IPS-18a (cell line): ENCODE measurements around the gene WASHC2C.
"Not testable (repeated sequence)": the region's sequence is repeated elsewhere in the genome, so short reads cannot be mapped to it uniquely, and the experiment has no call there.

Experiments
- H3K27ac ChIP-seq: one replicate; pipeline ENCODE4 v1.5.1; 2013; ENCODE audit warnings: low read length
- H3K27me3 ChIP-seq: one replicate; pipeline ENCODE4 v1.6.1; 2013; ENCODE audit warnings: mild to moderate bottlenecking, low read length; ENCODE audit not compliant: control insufficient read depth, insufficient read depth
- H3K36me3 ChIP-seq: one replicate; pipeline ENCODE4 v1.6.1; 2013; ENCODE audit warnings: low read depth, low read length; ENCODE audit not compliant: control insufficient read depth
- H3K4me1 ChIP-seq: one replicate; pipeline ENCODE4 v1.6.1; 2013; ENCODE audit warnings: low read depth, low read length; ENCODE audit not compliant: control insufficient read depth
- H3K4me3 ChIP-seq: one replicate; pipeline ENCODE4 v1.5.1; 2013; ENCODE audit warnings: low read length
- H3K9ac ChIP-seq: one replicate; pipeline ENCODE4 v1.6.1; 2013; ENCODE audit warnings: mild to moderate bottlenecking, low read length, moderate library complexity
- H3K9me3 ChIP-seq: one replicate; pipeline ENCODE4 v1.6.1; 2013; ENCODE audit warnings: low read depth, low read length; ENCODE audit not compliant: control insufficient read depth

The WASHC2C gene

GRCh38 chr10:45742014-45742413 is 14.9 kb downstream of the WASHC2C start:
- not testable (repeated sequence) for H3K9ac ChIP-seq, H3K27me3 ChIP-seq, H3K9me3 ChIP-seq, H3K4me3 ChIP-seq, H3K4me1 ChIP-seq, H3K36me3 ChIP-seq, H3K27ac ChIP-seq

DNA sequence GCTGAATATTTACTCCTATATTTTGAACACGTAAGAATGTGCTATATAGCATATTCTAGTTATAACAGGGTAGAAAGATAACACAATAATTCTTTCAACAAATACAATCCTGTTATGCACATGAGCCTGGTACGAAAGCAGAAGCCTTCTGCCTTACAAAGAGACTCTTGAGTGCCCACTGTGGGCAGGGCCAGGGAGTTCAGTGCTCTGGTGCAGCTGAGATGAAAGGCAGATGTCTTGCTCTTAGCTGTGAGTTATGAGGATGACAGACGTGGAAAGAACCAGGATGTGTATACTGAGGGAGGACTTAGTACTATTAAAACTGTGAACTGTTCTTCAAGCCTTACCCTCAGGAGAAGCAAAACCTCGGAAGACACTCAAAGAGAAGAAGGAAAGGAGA is 24.1 kb downstream of the WASHC2C start:
- H3K9me3 ChIP-seq, H3K4me1 ChIP-seq, H3K27ac ChIP-seq, H3K4me3 ChIP-seq, H3K36me3 ChIP-seq, H3K9ac ChIP-seq, H3K27me3 ChIP-seq: not testable (repeated sequence)

DNA sequence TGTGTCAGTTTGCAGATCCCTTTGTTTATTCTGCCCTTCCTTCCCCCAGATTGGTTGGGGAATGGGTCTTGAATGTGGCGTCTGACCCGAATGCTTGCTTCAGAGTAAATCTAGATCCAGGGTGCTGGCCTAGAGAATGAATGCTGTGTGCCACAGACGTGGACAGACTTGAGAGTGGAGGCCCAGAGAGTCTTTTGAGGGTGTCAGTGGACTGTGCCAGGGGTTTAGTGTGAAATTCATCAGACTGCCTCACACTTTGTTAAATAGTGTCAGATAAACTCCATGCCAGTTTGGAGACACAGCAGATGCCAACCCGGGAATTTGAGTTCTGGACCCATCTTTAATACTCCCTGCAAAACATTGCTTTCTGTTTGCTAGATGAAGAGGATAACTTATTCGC is 25.1 kb downstream of the WASHC2C start:
- not testable (repeated sequence) for H3K27me3 ChIP-seq, H3K9me3 ChIP-seq, H3K4me3 ChIP-seq, H3K27ac ChIP-seq, H3K36me3 ChIP-seq, H3K4me1 ChIP-seq, H3K9ac ChIP-seq

GRCh38 chr10:45753979-45754495 is 27.0 kb downstream of the WASHC2C start:
- H3K4me1 ChIP-seq, H3K9me3 ChIP-seq, H3K27ac ChIP-seq, H3K4me3 ChIP-seq, H3K27me3 ChIP-seq, H3K36me3 ChIP-seq, H3K9ac ChIP-seq: not testable (repeated sequence)

- not testable (repeated sequence) for H3K36me3 ChIP-seq, H3K4me1 ChIP-seq, H3K9me3 ChIP-seq, H3K9ac ChIP-seq, H3K4me3 ChIP-seq, H3K27ac ChIP-seq, H3K27me3 ChIP-seq
These were observed 28.0 kb downstream of the WASHC2C start for GRCh38 chr10:45755083-45755482.

DNA sequence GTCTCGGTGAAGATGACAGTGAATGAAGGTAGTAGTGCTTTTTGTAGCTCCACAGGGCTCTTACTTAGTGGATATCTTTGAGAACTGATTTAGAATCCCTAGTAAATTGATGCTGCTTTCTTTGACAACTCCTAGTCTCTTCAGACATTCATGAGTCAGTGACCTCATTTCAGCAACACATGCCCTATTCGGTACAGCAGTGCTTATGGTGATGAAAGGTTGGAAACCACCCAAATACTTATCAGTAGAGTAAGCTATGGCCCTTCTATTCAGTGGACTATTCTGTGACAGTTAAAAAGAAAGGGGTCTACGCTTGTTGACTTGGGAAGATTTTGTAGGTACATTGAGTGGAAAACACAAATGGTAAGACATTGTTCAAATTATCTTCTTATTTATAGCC is 29.0 kb downstream of the WASHC2C start:
- not testable (repeated sequence) for H3K27ac ChIP-seq, H3K9ac ChIP-seq, H3K4me1 ChIP-seq, H3K9me3 ChIP-seq, H3K36me3 ChIP-seq, H3K27me3 ChIP-seq, H3K4me3 ChIP-seq

DNA sequence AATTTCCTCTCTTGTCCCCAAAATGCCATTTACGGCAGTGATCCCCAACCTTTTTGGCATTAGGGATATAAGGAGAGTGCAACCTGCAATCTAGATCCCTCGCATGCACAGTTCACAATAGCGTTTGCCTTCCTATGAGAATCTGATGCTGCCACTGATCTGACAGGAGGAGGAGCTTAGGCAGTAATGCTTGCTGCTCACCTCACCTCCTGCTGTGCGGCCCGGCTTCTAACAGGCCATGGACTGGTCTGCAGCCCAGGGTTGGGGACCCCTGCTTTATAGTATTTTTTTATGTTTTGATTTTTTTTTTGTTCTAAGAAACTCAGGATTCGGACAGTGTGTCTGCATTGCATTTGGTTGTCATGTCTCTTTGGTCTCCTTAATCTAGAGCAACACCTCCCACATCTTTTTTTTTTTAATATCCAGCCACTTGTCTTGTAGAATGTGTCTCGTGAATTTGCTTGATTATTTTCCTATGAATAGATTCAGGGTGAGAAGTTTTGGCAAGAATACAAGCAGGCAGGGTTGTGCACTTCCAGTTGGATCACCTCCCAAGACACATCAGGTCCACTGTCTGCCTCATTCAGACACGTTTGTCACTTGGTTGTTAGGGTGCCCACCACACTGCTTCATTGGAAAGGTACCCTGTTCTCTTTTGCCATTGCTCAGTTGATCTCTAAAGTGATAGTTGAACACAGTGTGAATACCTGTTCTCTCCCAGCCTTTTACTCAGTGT is 30.8 kb downstream of the WASHC2C start:
- not testable (repeated sequence) for H3K27ac ChIP-seq

GRCh38 chr10:45761622-45762021 is 34.6 kb downstream of the WASHC2C start:
- not testable (repeated sequence) for H3K9ac ChIP-seq, H3K27ac ChIP-seq, H3K36me3 ChIP-seq, H3K9me3 ChIP-seq, H3K4me3 ChIP-seq, H3K27me3 ChIP-seq, H3K4me1 ChIP-seq

More for the DNA sequence above, 30.8 kb downstream of the WASHC2C start:
- not testable (repeated sequence) for H3K9ac ChIP-seq, H3K27me3 ChIP-seq, H3K36me3 ChIP-seq, H3K9me3 ChIP-seq, H3K4me1 ChIP-seq, H3K4me3 ChIP-seq

- not testable (repeated sequence) for H3K36me3 ChIP-seq, H3K27ac ChIP-seq, H3K4me1 ChIP-seq, H3K9ac ChIP-seq, H3K27me3 ChIP-seq, H3K9me3 ChIP-seq, H3K4me3 ChIP-seq
These were observed 36.0 kb downstream of the WASHC2C start for GRCh38 chr10:45763037-45763436.

DNA sequence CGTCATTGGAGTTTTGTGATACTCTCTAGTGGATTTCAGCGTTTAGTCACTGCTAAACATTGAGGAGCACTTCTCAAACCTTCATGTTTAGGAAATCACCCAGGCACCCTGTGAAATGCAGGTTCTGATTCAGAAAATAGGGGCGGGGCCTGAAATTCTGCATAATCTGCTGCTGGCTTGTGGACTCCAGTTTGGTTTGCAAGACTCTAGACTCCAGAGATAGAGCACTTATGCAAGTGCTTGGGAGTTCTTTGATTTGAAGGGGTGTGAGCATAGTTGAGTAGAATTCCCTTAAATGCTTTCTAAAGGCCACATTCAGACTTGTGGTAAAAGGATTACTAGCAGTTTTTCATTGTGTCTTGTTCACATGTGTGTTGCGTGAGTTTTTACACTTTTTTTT is 41.3 kb downstream of the WASHC2C start:
- not testable (repeated sequence) for H3K4me3 ChIP-seq, H3K27me3 ChIP-seq, H3K9me3 ChIP-seq, H3K4me1 ChIP-seq, H3K36me3 ChIP-seq, H3K27ac ChIP-seq, H3K9ac ChIP-seq

- not testable (repeated sequence) for H3K9me3 ChIP-seq, H3K27me3 ChIP-seq, H3K36me3 ChIP-seq, H3K4me3 ChIP-seq, H3K4me1 ChIP-seq, H3K9ac ChIP-seq, H3K27ac ChIP-seq
These were observed 44.8 kb downstream of the WASHC2C start for GRCh38 chr10:45771757-45772461.

DNA sequence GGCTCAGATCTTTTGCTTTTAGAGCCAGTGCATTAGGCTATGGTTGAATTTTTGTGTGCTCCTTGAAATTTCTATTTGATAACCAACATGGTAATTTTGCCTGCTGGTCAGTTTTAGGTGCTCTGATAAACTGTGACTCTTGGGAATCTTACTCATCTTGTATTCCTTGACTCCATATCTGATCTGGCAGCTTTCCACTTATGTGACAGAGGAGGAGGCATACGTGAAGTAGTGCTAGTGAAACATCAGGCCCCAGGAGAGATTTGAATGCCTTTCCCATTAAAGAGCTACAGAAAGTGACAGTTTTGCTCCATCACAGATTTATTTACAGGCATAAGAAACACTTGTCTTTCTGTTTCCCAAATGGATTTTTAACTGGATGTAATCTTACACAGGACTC is 59.2 kb downstream of the WASHC2C start:
- H3K9ac ChIP-seq, H3K27me3 ChIP-seq, H3K9me3 ChIP-seq, H3K36me3 ChIP-seq, H3K27ac ChIP-seq, H3K4me1 ChIP-seq, H3K4me3 ChIP-seq: not testable (repeated sequence)
